GM15510 (cell line): ENCODE results near the gene ATG3.

Source experiments
- POLR2A ChIP-seq: IDR thresholded peaks from 3 replicates; pipeline ENCODE4 v1.6.1; 2011; ENCODE audit warnings: borderline replicate concordance; ENCODE audit not compliant: insufficient read length; ENCODE audit errors: extremely low read depth

ATG3 gene

GRCh38 chr3:112569265-112569664 is 7.5 kb upstream of the ATG3 start:
- no peak for TF ChIP-seq POLR2A

DNA sequence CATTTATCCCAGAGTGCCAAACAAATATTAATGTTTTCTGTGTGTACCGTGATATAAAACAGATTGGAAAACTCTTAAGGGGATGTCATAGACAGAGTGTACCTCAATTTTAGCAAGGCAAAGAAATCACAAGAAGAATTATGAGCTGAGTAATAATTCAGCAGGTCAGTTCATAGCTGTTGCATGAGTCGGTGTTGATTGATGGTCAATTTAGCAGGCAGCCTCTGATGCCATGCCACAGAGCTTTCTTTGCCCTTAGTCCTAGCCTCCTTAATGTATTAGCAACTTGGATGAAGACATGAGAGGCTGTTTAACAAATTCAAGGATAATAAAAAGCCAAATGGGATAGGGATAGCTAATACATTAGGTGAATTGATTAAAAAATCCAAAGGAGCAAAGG is 6.9 kb upstream of the ATG3 start:
- TF ChIP-seq POLR2A, result no peak

DNA sequence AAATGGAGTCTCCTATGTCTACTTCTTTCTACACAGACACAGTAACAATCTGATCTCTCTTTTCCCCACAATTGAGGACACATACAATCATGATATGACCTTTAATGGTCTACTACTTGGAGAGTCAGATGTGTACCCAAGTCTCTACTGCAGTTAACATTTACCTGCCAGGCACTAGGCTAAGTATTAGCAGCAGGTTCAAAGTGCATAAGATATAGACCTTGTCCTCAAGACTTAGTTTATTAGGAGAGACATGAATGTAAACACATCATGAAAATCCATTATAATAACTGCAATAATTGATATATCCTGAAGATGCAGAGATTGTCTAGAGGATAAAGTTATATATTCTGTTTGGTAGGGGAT is 3.2 kb upstream of the ATG3 start:
- no peak for TF ChIP-seq POLR2A

- TF ChIP-seq POLR2A, result no peak
Observed at GRCh38 chr3:112561484-112561733, 353 bp downstream of the ATG3 start.

DNA sequence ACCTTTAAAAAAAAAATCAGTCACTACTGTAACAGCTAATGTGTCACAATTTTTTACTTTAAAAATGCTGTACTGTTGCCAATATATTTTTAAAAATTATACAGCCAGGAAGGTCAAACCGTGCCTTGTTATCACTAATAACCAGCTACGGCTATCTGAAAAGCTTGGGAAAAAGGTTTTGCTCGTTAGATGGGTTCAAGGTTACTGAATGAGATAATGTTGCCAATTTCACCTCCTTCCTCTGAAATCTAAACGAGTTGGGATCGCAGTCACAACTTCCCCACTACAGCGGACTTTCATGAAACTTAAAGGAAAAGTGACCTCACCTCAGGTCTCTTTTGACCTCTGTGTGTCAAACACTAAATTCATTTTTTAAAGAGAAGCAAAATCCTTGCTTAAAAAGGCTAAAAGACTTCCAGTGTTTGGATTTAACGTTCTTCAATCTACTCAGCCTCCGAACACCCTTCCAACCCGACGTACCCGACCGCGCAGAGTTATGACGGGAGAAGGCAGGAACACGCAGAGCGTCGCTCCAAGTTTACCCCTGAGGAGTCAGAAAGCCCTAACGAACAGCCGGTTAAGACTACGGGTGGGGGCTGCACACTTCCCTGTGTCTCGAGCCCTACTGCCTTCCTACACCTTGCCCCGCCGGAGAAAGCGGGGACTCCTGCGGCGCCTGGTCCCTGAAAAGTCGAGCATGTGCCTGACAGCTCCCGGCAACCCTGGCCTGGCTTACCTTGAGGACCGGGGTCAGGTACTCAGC is 860 bp downstream of the ATG3 start:
- no peak for TF ChIP-seq POLR2A

- TF ChIP-seq POLR2A, result no peak
Observed at GRCh38 chr3:112560307-112560706, 1.5 kb downstream of the ATG3 start.

- TF ChIP-seq POLR2A, result no peak
Observed at GRCh38 chr3:112557976-112558375, 3.8 kb downstream of the ATG3 start.

- TF ChIP-seq POLR2A, result no peak
Observed at GRCh38 chr3:112555535-112556170, 6.1 kb downstream of the ATG3 start.

DNA sequence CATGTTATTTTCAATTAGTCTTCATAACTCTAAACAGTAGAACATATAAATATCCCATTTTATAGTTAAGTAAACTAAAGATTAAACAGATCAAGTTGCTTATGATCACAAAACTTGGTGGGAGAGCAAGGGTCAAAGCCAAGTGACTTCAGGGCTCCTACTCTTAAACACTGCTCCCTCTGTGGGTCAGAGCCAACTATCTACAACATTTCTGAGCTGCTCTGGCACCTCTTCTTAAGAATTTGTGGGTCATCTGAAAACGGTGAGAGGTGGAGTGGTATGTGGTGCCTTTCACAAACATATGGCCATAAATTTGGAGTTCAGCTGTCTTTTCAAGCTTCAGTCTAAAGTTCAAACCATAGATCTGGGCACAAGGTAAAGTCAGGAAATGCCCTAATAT is 10.9 kb downstream of the ATG3 start:
- TF ChIP-seq POLR2A, result no peak

- TF ChIP-seq POLR2A, result no peak
Observed at GRCh38 chr3:112546216-112546759, 15.5 kb downstream of the ATG3 start.

DNA sequence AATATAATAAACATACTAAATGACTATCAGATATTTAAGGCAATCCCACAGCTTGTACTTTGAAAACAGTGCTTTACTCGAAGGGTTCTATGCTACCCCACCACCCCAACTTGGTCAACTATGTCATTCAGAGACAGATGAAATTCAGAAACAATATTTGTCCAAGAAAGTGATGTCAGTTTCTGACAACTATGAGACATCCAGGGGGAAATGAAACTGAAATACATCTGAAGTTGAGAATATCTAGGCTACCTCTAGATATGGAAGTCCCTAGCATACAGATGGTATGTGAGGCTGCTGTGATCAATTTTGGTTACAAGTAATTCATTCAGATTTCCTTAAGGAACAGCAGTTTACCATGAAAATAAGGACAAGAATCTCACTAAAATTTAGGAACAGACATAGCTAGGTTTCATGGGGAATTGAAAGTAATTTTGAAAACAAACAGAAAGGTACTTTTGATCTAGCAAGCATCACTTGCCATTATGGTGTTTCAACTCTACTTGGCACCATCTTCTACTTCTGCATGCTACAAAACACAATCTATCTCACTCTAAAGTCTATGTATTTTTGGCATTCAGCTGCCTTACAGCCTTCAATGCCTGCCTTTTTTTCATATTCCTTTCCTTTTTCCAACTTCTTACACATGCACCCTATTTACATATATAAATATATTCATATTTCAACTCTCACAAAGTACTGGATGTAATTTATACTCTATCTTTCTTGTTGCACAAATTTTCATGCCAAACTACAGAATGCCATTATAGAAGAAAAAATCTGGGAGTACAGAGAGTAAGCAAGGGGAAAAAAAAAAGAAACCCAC is 21.7 kb downstream of the ATG3 start:
- no peak for TF ChIP-seq POLR2A

DNA sequence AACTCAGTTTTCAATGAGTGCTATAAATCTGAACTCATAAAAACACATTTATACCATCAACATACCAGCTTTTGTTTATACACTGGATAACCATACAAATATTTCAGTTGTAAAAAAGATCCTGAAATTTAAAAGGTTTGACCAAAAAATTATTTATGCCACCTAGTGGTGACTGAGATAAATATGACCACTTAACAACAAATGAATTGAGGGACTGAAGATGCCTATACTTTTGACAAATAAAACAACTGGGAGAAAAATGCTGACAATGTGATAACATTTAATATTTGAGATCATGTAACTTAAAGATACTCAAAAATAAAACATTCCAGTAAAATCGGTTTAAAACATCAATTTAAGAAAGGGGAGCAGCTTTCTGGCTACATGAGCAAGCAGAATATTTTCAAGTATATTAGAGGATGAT is 30.4 kb downstream of the ATG3 start:
- no peak for TF ChIP-seq POLR2A

DNA sequence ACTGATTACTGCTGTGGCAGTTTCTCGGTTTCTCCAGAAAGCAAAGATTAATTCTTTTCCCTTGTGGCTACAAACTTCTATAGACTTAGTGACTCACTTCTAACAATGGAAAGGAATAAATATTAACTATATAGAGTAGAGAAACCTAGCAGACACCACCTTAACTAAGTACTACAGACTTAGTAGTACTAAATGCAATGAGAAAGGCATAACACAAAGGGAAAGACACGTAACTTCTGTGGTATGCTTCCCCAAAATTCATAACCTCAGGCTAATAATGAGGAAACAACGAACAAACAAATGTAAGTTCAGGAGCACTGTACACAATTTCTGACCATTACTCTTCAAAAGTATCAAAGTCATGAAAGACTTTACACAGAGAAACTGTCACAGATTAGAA is 31.2 kb downstream of the ATG3 start:
- TF ChIP-seq POLR2A, result no peak

DNA sequence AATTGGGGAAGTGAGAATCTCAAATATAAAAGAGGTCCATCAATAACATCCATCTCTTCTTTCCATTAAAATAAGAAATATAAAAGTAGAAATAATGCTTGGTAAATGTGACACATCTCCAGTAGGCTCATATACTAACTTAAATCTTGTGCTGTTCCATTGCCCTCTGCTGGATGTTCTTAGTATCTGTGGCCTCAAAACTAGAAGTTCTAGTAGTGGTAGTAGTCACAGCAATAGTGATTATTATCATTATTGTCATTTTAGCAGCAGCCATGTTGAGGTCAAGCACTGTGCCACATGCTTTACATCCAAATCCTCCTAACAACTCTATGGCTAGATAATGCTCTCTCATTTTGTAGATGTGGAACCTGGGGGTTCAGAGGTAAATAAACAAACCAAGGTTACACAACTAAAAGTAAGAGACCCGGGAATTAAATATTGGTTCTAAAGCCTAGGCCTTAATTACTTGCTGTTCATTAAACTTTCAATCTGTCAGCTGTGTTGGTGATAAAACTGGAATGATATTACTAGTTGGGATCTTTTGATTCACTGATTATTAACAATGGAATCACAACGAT is 42.2 kb downstream of the ATG3 start:
- no peak for TF ChIP-seq POLR2A

DNA sequence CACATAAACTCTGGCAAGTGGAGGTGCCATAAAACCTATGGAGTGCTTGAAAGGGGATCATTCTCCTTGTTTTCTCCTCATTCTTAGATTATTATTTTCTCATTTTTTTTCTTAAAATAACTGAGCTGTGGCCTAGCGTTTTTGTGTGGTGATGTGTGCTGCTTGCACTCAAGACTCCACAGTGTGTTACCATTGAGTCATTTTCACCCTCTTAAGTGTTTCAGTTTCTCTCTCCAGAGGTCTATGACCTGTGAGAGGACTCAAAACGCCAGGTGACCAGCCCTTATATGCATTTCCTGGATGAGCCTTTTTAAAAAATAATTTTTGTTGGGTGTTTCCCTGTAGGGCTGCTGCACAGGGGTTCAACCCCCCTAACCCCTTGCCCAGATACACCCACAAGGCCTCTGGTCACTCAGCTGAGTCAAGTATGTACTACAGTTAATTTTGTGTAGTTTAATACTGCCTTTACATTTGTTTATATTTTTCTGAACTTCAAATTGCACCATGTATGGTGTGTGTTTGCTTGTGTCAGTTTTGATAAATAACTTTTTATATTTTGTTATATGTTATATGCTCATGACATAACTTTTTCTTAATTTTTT is 47.1 kb downstream of the ATG3 start:
- no peak for TF ChIP-seq POLR2A
